Neural progenitor cell (in vitro differentiated cells): ENCODE data around the gene CACUL1.

Source experiments
- EZH2 ChIP-seq: fragments of 200-600 bp; sonication (generic); IDR thresholded peaks from 2 replicates; pipeline ENCODE4 v1.6.1; 2017; ENCODE audit warnings: antibody characterized with exemption, mild to moderate bottlenecking, moderate library complexity
- EZH2phosphoT487 ChIP-seq: fragments of 200-600 bp; sonication (generic); IDR thresholded peaks from 2 replicates; pipeline ENCODE4 v1.6.1; 2017; ENCODE audit warnings: antibody characterized with exemption
- TF ChIP-seq, protein P1 (sequence below): fragments of 200-600 bp; sonication (generic); IDR thresholded peaks from 2 replicates; pipeline ENCODE4 v1.5.1; 2017; ENCODE audit warnings: antibody characterized with exemption, mild to moderate bottlenecking

DNA sequence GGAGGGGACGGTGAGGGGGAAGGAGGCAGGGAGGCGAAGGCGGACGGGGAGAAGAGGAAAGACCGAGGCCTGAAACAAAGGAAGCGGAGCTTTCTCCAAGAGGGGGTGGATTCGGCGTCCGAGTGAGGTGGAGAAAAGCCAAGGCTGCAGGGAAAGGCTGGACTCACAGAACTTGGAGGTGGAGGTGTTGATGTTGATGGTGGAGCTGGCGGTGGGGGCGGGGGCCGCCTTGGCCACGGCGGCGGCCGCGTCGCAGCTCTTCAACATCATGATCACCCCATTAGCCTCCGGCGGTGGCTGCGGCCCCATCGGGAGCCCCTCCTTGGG is 578 bp downstream of the CACUL1 start:
- TF ChIP-seq, protein P1, sequence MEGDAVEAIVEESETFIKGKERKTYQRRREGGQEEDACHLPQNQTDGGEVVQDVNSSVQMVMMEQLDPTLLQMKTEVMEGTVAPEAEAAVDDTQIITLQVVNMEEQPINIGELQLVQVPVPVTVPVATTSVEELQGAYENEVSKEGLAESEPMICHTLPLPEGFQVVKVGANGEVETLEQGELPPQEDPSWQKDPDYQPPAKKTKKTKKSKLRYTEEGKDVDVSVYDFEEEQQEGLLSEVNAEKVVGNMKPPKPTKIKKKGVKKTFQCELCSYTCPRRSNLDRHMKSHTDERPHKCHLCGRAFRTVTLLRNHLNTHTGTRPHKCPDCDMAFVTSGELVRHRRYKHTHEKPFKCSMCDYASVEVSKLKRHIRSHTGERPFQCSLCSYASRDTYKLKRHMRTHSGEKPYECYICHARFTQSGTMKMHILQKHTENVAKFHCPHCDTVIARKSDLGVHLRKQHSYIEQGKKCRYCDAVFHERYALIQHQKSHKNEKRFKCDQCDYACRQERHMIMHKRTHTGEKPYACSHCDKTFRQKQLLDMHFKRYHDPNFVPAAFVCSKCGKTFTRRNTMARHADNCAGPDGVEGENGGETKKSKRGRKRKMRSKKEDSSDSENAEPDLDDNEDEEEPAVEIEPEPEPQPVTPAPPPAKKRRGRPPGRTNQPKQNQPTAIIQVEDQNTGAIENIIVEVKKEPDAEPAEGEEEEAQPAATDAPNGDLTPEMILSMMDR, result no peak
- no peak for TF ChIP-seq EZH2phosphoT487
- no peak for TF ChIP-seq EZH2
